Calu3 (cell line): ENCODE results near the gene ATXN7L1. TPM values are rescaled to one million over a fixed set of nuclear protein-coding genes. Genes with fewer than 3 reads are reported as not detected.

Source experiments
- BruUV-seq: library from RNA; stranded (reverse); fragments of 400-500 nt; replicated peaks from 2 replicates; lab custom pipeline; 2021; lab: Mats Ljungman, UMichigan
- CTCF ChIA-PET: fragments of 300-600 bp; sonication (Branson Sonifier 250); formaldehyde crosslinking; loops from one replicate; lab custom pipeline; 2022; ENCODE audit warnings: antibody characterized with exemption; lab: Charles Lee
- DNase-seq: peaks from one replicate; pipeline ENCODE4 v3.0.0; 2022
- H3K27ac Mint-ChIP-seq: one replicate; pipeline ENCODE4 v1.8.0; 2022; ENCODE audit warnings: mixed read lengths; ENCODE audit not compliant: unreplicated experiment
- H3K27me3 Mint-ChIP-seq: one replicate; pipeline ENCODE4 v1.8.0; 2022; ENCODE audit warnings: mixed read lengths; ENCODE audit not compliant: unreplicated experiment
- H3K36me3 Mint-ChIP-seq: one replicate; pipeline ENCODE4 v1.8.0; 2022; ENCODE audit warnings: mild to moderate bottlenecking, moderate library complexity, mixed read lengths; ENCODE audit not compliant: insufficient read depth, unreplicated experiment
- H3K4me1 Mint-ChIP-seq: one replicate; pipeline ENCODE4 v1.8.0; 2022; ENCODE audit warnings: mild to moderate bottlenecking, low read depth, mixed read lengths; ENCODE audit not compliant: unreplicated experiment
- H3K4me3 Mint-ChIP-seq: one replicate; pipeline ENCODE4 v1.8.0; 2022; ENCODE audit warnings: mild to moderate bottlenecking, low read depth, moderate library complexity, mixed read lengths; ENCODE audit not compliant: unreplicated experiment
- H3K9me3 Mint-ChIP-seq: one replicate; pipeline ENCODE4 v1.8.0; 2022; ENCODE audit warnings: low read depth, mixed read lengths; ENCODE audit not compliant: unreplicated experiment
- CTCF ChIP-seq: fragments of 200-600 bp; IDR thresholded peaks from one replicate; pipeline ENCODE4 v1.8.0; 2022; ENCODE audit warnings: antibody characterized with exemption; ENCODE audit not compliant: unreplicated experiment
- intact Hi-C: fragments of 100-400 bp; cut with micrococcal nuclease; formaldehyde crosslinking; loops from one replicate; pipeline ENCODE4 v1.10.0; 2022; ENCODE audit not compliant: unreplicated experiment
- total RNA-seq: library from RNA; stranded (reverse); gene quantifications from 2 replicates; pipeline ENCODE4 v1.2.3, GENCODE V29; 2022

The ATXN7L1 gene
- total RNA-seq, 1 experiment from 2014 or later: 12.0 TPM

GRCh38 chr7:105892387-105892786 is 16.0 kb upstream of the ATXN7L1 start:
- H3K4me1 Mint-ChIP-seq: peaks cover 7% of the 10 kb centered on the region
- no TSS peak for BruUV-seq
- CTCF ChIA-PET: interaction anchor here (0.7 kb wide), 1 partner anchor 701 kb away, joined by 3 read pairs; no protein-coding TSS in a partner anchor

GRCh38 chr7:105890290-105890997 is 14.0 kb upstream of the ATXN7L1 start:
- H3K9me3 Mint-ChIP-seq: no peaks in the 10 kb centered on the region
- DNase-seq: no peak
- H3K4me3 Mint-ChIP-seq: no peak overlapping the region
- H3K4me1 Mint-ChIP-seq: peaks cover 15% of the 10 kb centered on the region
- BruUV-seq: no TSS peak
- intact Hi-C loops: no loop called here
- H3K36me3 Mint-ChIP-seq: peaks cover 4% of the 10 kb centered on the region
- no peak overlapping the region for H3K27ac Mint-ChIP-seq
- no peak for TF ChIP-seq CTCF
- no peaks in the 10 kb centered on the region for H3K27me3 Mint-ChIP-seq
- CTCF ChIA-PET: no interaction called here

More at GRCh38 chr7:105892387-105892786, 16.0 kb upstream of the ATXN7L1 start:
- H3K4me3 Mint-ChIP-seq: no peak overlapping the region
- no peak for DNase-seq
- no peaks in the 10 kb centered on the region for H3K27me3 Mint-ChIP-seq
- H3K36me3 Mint-ChIP-seq: peaks cover 4% of the 10 kb centered on the region
- no peaks in the 10 kb centered on the region for H3K9me3 Mint-ChIP-seq
- TF ChIP-seq CTCF: no peak
- intact Hi-C loops: no loop called here
- H3K27ac Mint-ChIP-seq: no peak overlapping the region

- BruUV-seq: no TSS peak
- Mint-ChIP-seq H3K4me1 (peaks cover 15% of the 10 kb centered on the region), H3K36me3 (peaks cover 4% of the 10 kb centered on the region), H3K27me3 (no peaks in the 10 kb centered on the region), H3K27ac (no peak overlapping the region), H3K4me3 (no peak overlapping the region), H3K9me3 (peaks cover 4% of the 10 kb centered on the region)
- DNase-seq: peak; percentile 37
- CTCF ChIA-PET: interaction anchor here (1.0 to 1.2 kb wide), 2 partner anchors 11 to 127 kb away, joined by 3 to 4 read pairs; partner anchors contain the start of gene ATXN7L1
- TF ChIP-seq CTCF: no peak
- intact Hi-C loops: no loop called here
These were observed 11.3 kb upstream of the ATXN7L1 start for GRCh38 chr7:105887569-105888189.

- intact Hi-C loops: no loop called here
- Mint-ChIP-seq H3K36me3 (no peaks in the 10 kb centered on the region), H3K4me3 (no peak overlapping the region), H3K9me3 (peaks cover 4% of the 10 kb centered on the region), H3K4me1 (peaks cover 15% of the 10 kb centered on the region), H3K27me3 (no peaks in the 10 kb centered on the region), H3K27ac (no peak overlapping the region)
- no peak for TF ChIP-seq CTCF
- BruUV-seq: no TSS peak
- no peak for DNase-seq
- CTCF ChIA-PET: no interaction called here
These were observed 10.4 kb upstream of the ATXN7L1 start for GRCh38 chr7:105886776-105887175.
